Measurements from ENCODE around the gene SGCG.
"Not testable (repeated sequence)": the region's sequence is repeated elsewhere in the genome, so short reads cannot be mapped to it uniquely, and the experiment has no call there.

Gene SGCG

GRCh38 chr13:23180711-23181110, at the start of gene SGCG:
Gene SGCG, plus strand, starts transcription at chr13:23180979. Its CDS starts 22,716 bp downstream, at chr13:23203695.
- DNase-seq = no peak

GRCh38 chr13:23134542-23134941, 46.2 kb upstream of the SGCG start:
- no peak for DNase-seq

- no peak for DNase-seq
These were observed 40.3 kb upstream of the SGCG start for GRCh38 chr13:23140492-23140891.

- no peak for DNase-seq
These were observed 38.8 kb upstream of the SGCG start for GRCh38 chr13:23141964-23142363.

GRCh38 chr13:23142607-23143006, 38.2 kb upstream of the SGCG start:
- DNase-seq = not testable (repeated sequence)

GRCh38 chr13:23144431-23144830, 36.3 kb upstream of the SGCG start:
- DNase-seq = no peak

- no peak for DNase-seq
These were observed 34.8 kb upstream of the SGCG start for GRCh38 chr13:23146006-23146405.

- DNase-seq = no peak
These were observed 33.8 kb upstream of the SGCG start for GRCh38 chr13:23146811-23147625.

- no peak for DNase-seq
These were observed 33.0 kb upstream of the SGCG start for GRCh38 chr13:23147827-23148226.

GRCh38 chr13:23157781-23158180, 23.0 kb upstream of the SGCG start:
- no peak for DNase-seq

- no peak for DNase-seq
These were observed 21.5 kb upstream of the SGCG start for GRCh38 chr13:23159205-23159759.

GRCh38 chr13:23159760-23160637, 20.8 kb upstream of the SGCG start:
- DNase-seq = no peak

- no peak for DNase-seq
These were observed 19.9 kb upstream of the SGCG start for GRCh38 chr13:23160638-23161480.

- no peak for DNase-seq
These were observed 19.3 kb upstream of the SGCG start for GRCh38 chr13:23161481-23161825.

GRCh38 chr13:23175920-23176319, 4.9 kb upstream of the SGCG start:
- no peak for DNase-seq

GRCh38 chr13:23182142-23182541, 1.4 kb downstream of the SGCG start:
- DNase-seq = no peak

- DNase-seq = no peak
These were observed 2.5 kb downstream of the SGCG start for GRCh38 chr13:23183292-23183691.

- no peak for DNase-seq
These were observed 4.8 kb downstream of the SGCG start for GRCh38 chr13:23185542-23185941.

- no peak for DNase-seq
These were observed 21.1 kb downstream of the SGCG start for GRCh38 chr13:23201870-23202269.

- DNase-seq = no peak
These were observed 21.6 kb downstream of the SGCG start for GRCh38 chr13:23202383-23202782.

GRCh38 chr13:23203516-23203915, 22.7 kb downstream of the SGCG start:
- DNase-seq = no peak

GRCh38 chr13:23205807-23206206, 25.0 kb downstream of the SGCG start:
- DNase-seq = no peak

- DNase-seq = no peak
These were observed 31.9 kb downstream of the SGCG start for GRCh38 chr13:23212671-23213070.

Measured in NK-92 treated with Interleukin-12 subunit alpha and Interleukin-12 subunit beta, amount 100 ng/mL, for 24 hours (cell line).